CD14-positive monocyte (primary cell): ENCODE results near the gene RASSF6. TPM values are rescaled to one million over a fixed set of nuclear protein-coding genes. Genes with fewer than 3 reads are reported as not detected.

Experiments
- DNase-seq, 3 donors: peaks; one replicate each; pipeline ENCODE4 v3.0.0-alpha.2; 2011 to 2022
- H2AFZ ChIP-seq: 2 replicates; pipeline ENCODE4 v1.6.0; 2012; ENCODE audit warnings: mild to moderate bottlenecking, low read depth, low read length, inconsistent platforms; ENCODE audit not compliant: insufficient read depth, poor library complexity, severe bottlenecking
- H3K27ac ChIP-seq, 2 donors: 1 replicate in 1 of 2; 2 replicates in 1 of 2; pipeline ENCODE4 v1.5.1; 2012 to 2013; ENCODE audit warnings: low read length in 2 of 2, control low read depth in 1 of 2, inconsistent platforms in 1 of 2, low read depth in 1 of 2, mild to moderate bottlenecking in 1 of 2
- H3K27me3 ChIP-seq, 2 donors: one replicate each; pipeline versions ENCODE4 v1.6.0 to v1.6.1; 2011 to 2013; ENCODE audit warnings: low read length in 2 of 2; ENCODE audit not compliant: control insufficient read depth in 2 of 2, insufficient read depth in 2 of 2
- H3K36me3 ChIP-seq, 2 donors: replicated peaks in 1 of 2; 1 replicate in 1 of 2; 2 replicates in 1 of 2; pipeline versions ENCODE4 v1.5.1 to v1.6.1; 2012 to 2013; ENCODE audit warnings: low read length in 2 of 2, control low read depth in 1 of 2, inconsistent platforms in 1 of 2, mild to moderate bottlenecking in 1 of 2; ENCODE audit not compliant: insufficient read depth in 2 of 2, control insufficient read depth in 1 of 2
- H3K4me1 ChIP-seq, 2 donors: 1 replicate in 1 of 2; 2 replicates in 1 of 2; pipeline versions ENCODE4 v1.5.1 to v1.6.1; 2012 to 2013; ENCODE audit warnings: low read length in 2 of 2, control low read depth in 1 of 2, inconsistent platforms in 1 of 2, mild to moderate bottlenecking in 1 of 2, moderate library complexity in 1 of 2; ENCODE audit not compliant: insufficient read depth in 2 of 2, control insufficient read depth in 1 of 2
- H3K4me2 ChIP-seq: replicated peaks from 2 replicates; pipeline ENCODE3; 2012; ENCODE audit warnings: low read length, moderate library complexity, mild to moderate bottlenecking; ENCODE audit not compliant: poor library complexity, severe bottlenecking; ENCODE audit errors: extremely low read depth
- H3K4me3 ChIP-seq, 3 experiments: fragments of 200-600 bp in 1 of 3; sonication (generic) in 1 of 3; replicated peaks in 1 of 3; 1 replicate in 2 of 3; 2 replicates in 1 of 3; pipeline ENCODE4 v1.5.1; 2011 to 2013; ENCODE audit warnings: low read length in 3 of 3, mild to moderate bottlenecking in 3 of 3, control low read depth in 2 of 3, low read depth in 2 of 3, inconsistent platforms in 1 of 3, moderate library complexity in 1 of 3
- H3K79me2 ChIP-seq: 2 replicates; pipeline ENCODE4 v1.6.0; 2012; ENCODE audit warnings: mild to moderate bottlenecking, control low read depth, inconsistent platforms, low read length, moderate library complexity; ENCODE audit not compliant: insufficient read depth
- H3K9ac ChIP-seq: 2 replicates; pipeline ENCODE4 v1.6.0; 2017; ENCODE audit warnings: low read length, mild to moderate bottlenecking; ENCODE audit not compliant: insufficient read depth, poor library complexity, severe bottlenecking
- H3K9me3 ChIP-seq, 2 donors: replicated peaks in 1 of 2; 1 replicate in 1 of 2; 2 replicates in 1 of 2; pipeline versions ENCODE4 v1.5.1 to v1.6.1; 2012 to 2013; ENCODE audit warnings: low read length in 2 of 2, control low read depth in 1 of 2; ENCODE audit not compliant: control insufficient read depth in 1 of 2, insufficient read depth in 1 of 2
- H4K20me1 ChIP-seq: 2 replicates; pipeline ENCODE4 v1.6.0; 2012; ENCODE audit warnings: mild to moderate bottlenecking, low read length, control low read depth, moderate library complexity; ENCODE audit not compliant: insufficient read depth
- H3K27ac Mint-ChIP-seq, 7 donors: one replicate each; pipeline ENCODE4 v1.8.0; 2020; ENCODE audit warnings: mild to moderate bottlenecking in 7 of 7, mixed read lengths in 7 of 7, moderate library complexity in 6 of 7, inconsistent platforms in 2 of 7
- H3K27me3 Mint-ChIP-seq, 3 donors: one replicate each; pipeline ENCODE4 v1.8.0; 2021 to 2022; ENCODE audit warnings: low read depth in 3 of 3, mild to moderate bottlenecking in 3 of 3, mixed read lengths in 3 of 3, moderate library complexity in 3 of 3, inconsistent platforms in 1 of 3
- H3K36me3 Mint-ChIP-seq, 2 donors: one replicate each; pipeline ENCODE4 v1.8.0; 2020; ENCODE audit warnings: mixed read lengths in 2 of 2, inconsistent platforms in 1 of 2, mild to moderate bottlenecking in 1 of 2
- H3K4me1 Mint-ChIP-seq: one replicate; pipeline ENCODE4 v1.8.0; 2020; ENCODE audit warnings: mild to moderate bottlenecking, mixed read lengths
- H3K4me3 Mint-ChIP-seq, 2 donors: one replicate each; pipeline ENCODE4 v1.8.0; 2020; ENCODE audit warnings: mild to moderate bottlenecking in 2 of 2, mixed read lengths in 2 of 2, moderate library complexity in 1 of 2
- H3K9me3 Mint-ChIP-seq, 7 donors: one replicate each; pipeline ENCODE4 v1.8.0; 2020 to 2022; ENCODE audit warnings: mixed read lengths in 7 of 7, mild to moderate bottlenecking in 6 of 7, moderate library complexity in 6 of 7, inconsistent platforms in 2 of 7
- WGBS: methylation state at CpG from one replicate; pipeline ENCODE4 v1.1.5; 2013; ENCODE audit warnings: missing lambda C conversion rate; ENCODE audit not compliant: insufficient coverage; 5-methylcytosine and 5-hydroxymethylcytosine counted together
- intact Hi-C, 2 donors: fragments of 100-400 bp; cut with micrococcal nuclease; formaldehyde crosslinking; loops; one replicate each; pipeline versions ENCODE4 v1.15.0 to v1.15.1; 2023
- polyA plus RNA-seq, 3 donors: library from polyadenylated mRNA; depleted of rRNA in 1 of 3; unstranded in 2 of 3; stranded (reverse) in 1 of 3; fragments of 300-500 nt in 2 of 3; fragments of >200 nt in 1 of 3; fragmentation: Illumina TruSeq in 2 of 3; gene quantifications; 1 replicate in 2 of 3; 2 replicates in 1 of 3; pipeline ENCODE4 v1.2.3, GENCODE V29; 2012 to 2021
- TF ChIP-seq, protein P1 (sequence below): fragments of 200-600 bp; IDR thresholded peaks from one replicate; pipeline ENCODE4 v1.8.0; 2022; ENCODE audit warnings: antibody characterized with exemption, mild to moderate bottlenecking

Gene RASSF6
- polyA plus RNA-seq, 3 donors = not detected

- intact Hi-C loops = no loop called here
- Histone ChIP-seq H3K27ac (no peak overlapping the region), H3K9ac (no peak overlapping the region), H3K79me2 (no peaks in the 10 kb centered on the region), H3K27me3 (no peaks in the 10 kb centered on the region), H3K4me3 (no peak overlapping the region), H2AFZ (no peak overlapping the region), H3K36me3 (no peaks in the 10 kb centered on the region), H3K9me3 (no peaks in the 10 kb centered on the region), H3K4me1 (no peaks in the 10 kb centered on the region), H4K20me1 (no peaks in the 10 kb centered on the region), H3K4me2 (no peak overlapping the region)
- H3K27ac Mint-ChIP-seq = no peak overlapping the region
- no peaks in the 10 kb centered on the region for H3K9me3 Mint-ChIP-seq
- H3K27me3 Mint-ChIP-seq = no peaks in the 10 kb centered on the region
- DNase-seq = no peak
- WGBS = 100% methylated on average over 1 of the region's 2 CpGs
- H3K4me1 Mint-ChIP-seq = no peaks in the 10 kb centered on the region
- H3K4me3 Mint-ChIP-seq = no peak overlapping the region
- TF ChIP-seq, protein P1, sequence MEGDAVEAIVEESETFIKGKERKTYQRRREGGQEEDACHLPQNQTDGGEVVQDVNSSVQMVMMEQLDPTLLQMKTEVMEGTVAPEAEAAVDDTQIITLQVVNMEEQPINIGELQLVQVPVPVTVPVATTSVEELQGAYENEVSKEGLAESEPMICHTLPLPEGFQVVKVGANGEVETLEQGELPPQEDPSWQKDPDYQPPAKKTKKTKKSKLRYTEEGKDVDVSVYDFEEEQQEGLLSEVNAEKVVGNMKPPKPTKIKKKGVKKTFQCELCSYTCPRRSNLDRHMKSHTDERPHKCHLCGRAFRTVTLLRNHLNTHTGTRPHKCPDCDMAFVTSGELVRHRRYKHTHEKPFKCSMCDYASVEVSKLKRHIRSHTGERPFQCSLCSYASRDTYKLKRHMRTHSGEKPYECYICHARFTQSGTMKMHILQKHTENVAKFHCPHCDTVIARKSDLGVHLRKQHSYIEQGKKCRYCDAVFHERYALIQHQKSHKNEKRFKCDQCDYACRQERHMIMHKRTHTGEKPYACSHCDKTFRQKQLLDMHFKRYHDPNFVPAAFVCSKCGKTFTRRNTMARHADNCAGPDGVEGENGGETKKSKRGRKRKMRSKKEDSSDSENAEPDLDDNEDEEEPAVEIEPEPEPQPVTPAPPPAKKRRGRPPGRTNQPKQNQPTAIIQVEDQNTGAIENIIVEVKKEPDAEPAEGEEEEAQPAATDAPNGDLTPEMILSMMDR = no peak
- H3K36me3 Mint-ChIP-seq = no peaks in the 10 kb centered on the region
These were observed 36.6 kb downstream of the RASSF6 start for GRCh38 chr4:73583666-73584065.

GRCh38 chr4:73577371-73577770, 42.9 kb downstream of the RASSF6 start:
- no peaks in the 10 kb centered on the region for H4K20me1 ChIP-seq
- Mint-ChIP-seq H3K4me1 (peaks cover 4% of the 10 kb centered on the region), H3K9me3 (no peaks in the 10 kb centered on the region), H3K36me3 (no peaks in the 10 kb centered on the region), H3K4me3 (no peak overlapping the region), H3K27me3 (peaks cover 0 to 2% (median 0%) of the 10 kb centered on the region in 3 donors), H3K27ac (peak overlapping the region in 1 of 7 donors; percentile 15)
- H3K27ac ChIP-seq = no peak overlapping the region
- no peaks in the 10 kb centered on the region for H3K79me2 ChIP-seq
- no peak overlapping the region for H3K4me2 ChIP-seq
- TF ChIP-seq, protein P1 = no peak
- H3K9me3 ChIP-seq = no peaks in the 10 kb centered on the region
- no peaks in the 10 kb centered on the region for H3K36me3 ChIP-seq
- intact Hi-C loops = no loop called here
- DNase-seq = no peak
- H3K9ac ChIP-seq = no peak overlapping the region
- H3K4me1 ChIP-seq = no peaks in the 10 kb centered on the region
- no peak overlapping the region for H3K4me3 ChIP-seq
- H3K27me3 ChIP-seq = no peaks in the 10 kb centered on the region
- H2AFZ ChIP-seq = no peak overlapping the region
